WI38 (cell line): ENCODE measurements around the gene RECK.

ENCODE experiments used
- H3K4me3 ChIP-seq: 2 replicates; pipeline ENCODE4 v1.5.1; 2011; ENCODE audit warnings: low read depth, mild to moderate bottlenecking, control low read depth, low read length
- CTCF ChIP-seq: IDR thresholded peaks from 2 replicates; pipeline ENCODE4 v1.5.1; 2012; ENCODE audit warnings: low read depth, mild to moderate bottlenecking, control low read depth, low read length

Gene RECK

DNA sequence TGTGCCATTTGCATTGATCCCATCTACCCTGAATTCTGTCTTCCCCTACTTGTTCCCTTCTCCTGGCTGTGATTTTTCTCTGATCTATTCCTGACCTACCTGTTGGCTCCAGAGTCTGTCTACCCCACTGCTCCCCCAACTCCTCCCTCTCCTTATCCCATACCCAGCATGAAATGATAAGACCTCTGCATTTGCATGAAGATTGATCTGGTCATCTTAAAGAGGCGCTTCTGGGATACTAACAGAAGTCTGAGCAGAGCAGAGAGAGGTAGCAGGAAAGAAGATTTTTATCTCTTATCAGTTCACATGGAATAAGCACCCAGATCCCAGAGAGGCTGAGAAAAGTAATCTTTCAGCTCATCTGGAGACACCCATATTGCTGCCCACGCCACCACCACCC lies 81.5 kb downstream of the RECK start:
- no peak overlapping the region for H3K4me3 ChIP-seq

DNA sequence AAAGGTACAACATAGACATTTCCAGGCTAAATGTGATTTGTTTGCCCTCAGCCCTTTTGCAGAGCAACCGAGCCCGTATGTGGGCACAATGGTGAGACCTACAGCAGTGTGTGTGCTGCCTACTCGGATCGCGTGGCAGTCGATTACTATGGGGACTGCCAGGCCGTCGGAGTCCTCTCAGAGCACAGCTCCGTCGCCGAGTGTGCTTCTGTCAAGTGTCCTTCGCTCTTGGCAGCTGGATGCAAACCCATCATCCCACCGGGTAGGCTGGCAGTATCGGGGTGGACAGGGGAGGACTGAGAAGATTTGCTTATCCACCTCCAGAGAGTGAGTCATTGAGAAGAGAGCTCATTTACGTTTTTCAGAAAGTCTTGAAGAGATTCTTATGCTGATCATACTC lies 82.0 kb downstream of the RECK start:
- TF ChIP-seq CTCF, result no peak
- H3K4me3 ChIP-seq, result no peak overlapping the region

More for the DNA sequence above, 81.5 kb downstream of the RECK start:
- no peak for TF ChIP-seq CTCF

- H3K4me3 ChIP-seq, result no peak overlapping the region
- TF ChIP-seq CTCF, result no peak
Measured at GRCh38 chr9:36119476-36119875, 82.8 kb downstream of the RECK start.

- no peak overlapping the region for H3K4me3 ChIP-seq
- TF ChIP-seq CTCF, result no peak
Measured at GRCh38 chr9:36120705-36121104, 84.0 kb downstream of the RECK start.

DNA sequence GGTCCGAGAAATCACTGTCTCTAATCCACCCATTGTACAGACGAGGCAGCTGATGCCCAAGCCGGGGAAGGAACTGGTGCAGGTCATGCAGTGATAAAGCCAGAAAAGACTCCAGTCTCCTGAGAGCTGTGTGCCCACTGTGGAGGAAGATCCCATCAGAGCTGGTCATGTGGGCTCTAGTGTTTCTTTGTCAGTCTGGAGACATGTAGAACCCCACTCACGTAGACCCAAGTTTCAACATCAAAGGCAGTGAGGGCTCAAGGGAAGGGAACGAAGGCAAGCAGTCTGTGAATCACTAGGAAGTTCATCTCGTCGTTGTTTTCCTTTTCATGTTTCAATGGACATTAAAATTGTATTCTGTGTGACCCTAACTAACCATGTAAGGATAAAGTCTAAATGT lies 85.3 kb downstream of the RECK start:
- no peak for TF ChIP-seq CTCF

DNA sequence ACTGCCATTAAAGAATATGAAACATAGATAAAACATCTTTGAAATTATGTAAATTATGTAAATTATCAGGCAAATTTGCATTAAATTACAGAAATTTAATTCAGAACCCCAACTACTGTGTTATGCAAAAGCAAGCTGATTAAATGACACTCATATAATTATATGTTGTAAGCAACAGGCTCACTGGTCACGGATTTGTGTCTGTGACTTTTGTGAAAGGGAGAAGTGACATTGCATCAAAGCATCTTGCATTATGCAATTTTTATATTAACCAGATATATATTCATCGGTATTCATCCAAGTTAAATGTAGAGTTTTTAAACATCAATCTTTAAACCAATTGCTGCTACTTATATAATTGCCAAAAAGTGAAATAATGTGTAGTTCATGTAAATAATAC lies 86.8 kb downstream of the RECK start:
- TF ChIP-seq CTCF, result no peak

More for the DNA sequence above, 85.3 kb downstream of the RECK start:
- H3K4me3 ChIP-seq, result no peak overlapping the region

GRCh38 chr9:36125062-36125855 lies 88.5 kb downstream of the RECK start:
- H3K4me3 ChIP-seq, result no peak overlapping the region
- TF ChIP-seq CTCF, result no peak

More for the DNA sequence above, 86.8 kb downstream of the RECK start:
- H3K4me3 ChIP-seq, result no peak overlapping the region
